HepG2 (cell line): ENCODE data around the gene SYCE3.

Source experiments
- CTCF ChIP-seq: sonication (generic); formaldehyde crosslinking; IDR thresholded peaks from 2 replicates; pipeline ENCODE4 v1.5.0; 2020; ENCODE audit warnings: mild to moderate bottlenecking, missing genetic modification reagents, moderate library complexity
- EZH2 ChIP-seq: conservative IDR thresholded peaks from 2 replicates; pipeline ENCODE4 v1.6.1; 2012; ENCODE audit warnings: mild to moderate bottlenecking, low read depth, low read length, moderate library complexity
- SRF ChIP-seq: IDR thresholded peaks from 2 replicates; pipeline ENCODE4 v1.6.1; 2011; ENCODE audit warnings: mild to moderate bottlenecking, low read depth, low read length, moderate library complexity
- TRIM24 ChIP-seq: sonication (generic); formaldehyde crosslinking; IDR thresholded peaks from 2 replicates; pipeline ENCODE4 v1.8.0; 2022; ENCODE audit warnings: mild to moderate bottlenecking, missing genetic modification reagents

- TF ChIP-seq CTCF (CRISPR knock-in tag) = peak; percentile 81
- no peak for TF ChIP-seq TRIM24 (CRISPR knock-in tag)
- TF ChIP-seq EZH2 = no peak
- no peak for TF ChIP-seq SRF
These were observed 13.4 kb upstream of the SYCE3 start for GRCh38 chr22:50576070-50576469.
